K562 (cell line): ENCODE results near the gene FMNL1. TPM values are rescaled to one million over a fixed set of nuclear protein-coding genes. Genes with fewer than 3 reads are reported as not detected.
A peak's percentile ranks its signal among the peaks of the same experiment; 100 is the strongest.

ENCODE experiments used
- ATAC-seq: fragments of 200-7000 bp; cut with Tn5 transposase; 3 replicates; pipeline ENCODE4 v1.9.1; 2020; ENCODE audit warnings: moderate library complexity
- BruUV-seq: library from RNA; stranded (reverse); fragments of 400-500 nt; replicated peaks from 2 replicates; lab custom pipeline; 2021; lab: Mats Ljungman, UMichigan
- CTCF ChIA-PET: fragments of 300-600 bp; formaldehyde crosslinking; extraction: SDS; loops from one replicate; lab custom pipeline; 2021; ENCODE audit warnings: low intra/inter-chr PET ratio; lab: Yijun Ruan, JAX
- POLR2A ChIA-PET: fragments of 300-600, 350-650 bp; sonication (Branson Sonifier 250); formaldehyde crosslinking; extraction: SDS; loops from one replicate; lab custom pipeline; 2021; ENCODE audit warnings: antibody characterized with exemption, inconsistent platforms; lab: Yijun Ruan, JAX
- DNase-seq, 4 experiments: peaks; one replicate each; pipeline versions ENCODE4 v3.0.0 to v3.0.0-alpha.2; 2011 to 2018; ENCODE audit warnings: low spot score in 3 of 4, mixed read lengths in 3 of 4; ENCODE audit errors: extremely low read depth in 1 of 4
- FAIRE-seq: peaks from 2 replicates; lab custom pipeline; 2011; peaks lifted over from hg19 to GRCh38; lab: Jason Lieb, UNC
- H2AFZ ChIP-seq: 2 replicates; pipeline ENCODE4 v1.6.0; 2011; ENCODE audit warnings: low read depth, low read length, control low read depth, inconsistent platforms
- H3K27ac ChIP-seq: fragments of 200-600 bp; 3 replicates; pipeline ENCODE4 v1.8.0; 2011; ENCODE audit warnings: low read depth, mild to moderate bottlenecking, control low read depth, inconsistent platforms, low read length, moderate library complexity, mixed read lengths; ENCODE audit errors: extremely low read depth
- H3K27me3 ChIP-seq, 2 experiments: fragments of 300-600 bp in 1 of 2; 2 replicates in 1 of 2; 3 replicates in 1 of 2; pipeline versions ENCODE4 v1.6.0 to v1.8.0; 2011; ENCODE audit warnings: inconsistent platforms in 2 of 2, low read length in 2 of 2, mild to moderate bottlenecking in 1 of 2, mixed read lengths in 1 of 2, moderate library complexity in 1 of 2; ENCODE audit not compliant: control insufficient read depth in 2 of 2, insufficient read depth in 2 of 2
- H3K36me3 ChIP-seq: fragments of 300-600 bp; 3 replicates; pipeline ENCODE4 v1.8.0; 2011; ENCODE audit warnings: mild to moderate bottlenecking, low read length, inconsistent platforms; ENCODE audit not compliant: control insufficient read depth, insufficient read depth
- H3K4me1 ChIP-seq, 2 experiments: fragments of 200-600 bp in 1 of 2; replicated peaks in 1 of 2; 2 replicates in 1 of 2; 3 replicates in 1 of 2; pipeline versions ENCODE4 v1.5.1 to v1.8.0; 2011; ENCODE audit warnings: inconsistent platforms in 2 of 2, low read length in 2 of 2, mild to moderate bottlenecking in 1 of 2, mixed read lengths in 1 of 2, moderate library complexity in 1 of 2; ENCODE audit not compliant: control insufficient read depth in 2 of 2, insufficient read depth in 2 of 2
- H3K4me2 ChIP-seq: 2 replicates; pipeline ENCODE4 v1.6.1; 2011; ENCODE audit warnings: low read length, control low read depth, inconsistent platforms, mixed read lengths; ENCODE audit not compliant: insufficient read depth
- H3K4me3 ChIP-seq: fragments of 200-600 bp; sonication (generic), shearing (Covaris generic); 2 replicates; pipeline ENCODE4 v1.5.1; 2016; ENCODE audit warnings: control low read depth, inconsistent platforms
- H3K79me2 ChIP-seq: fragments of 200-600 bp; 3 replicates; pipeline ENCODE4 v1.8.0; 2011; ENCODE audit warnings: low read length, inconsistent platforms; ENCODE audit not compliant: control insufficient read depth, insufficient read depth
- H3K9ac ChIP-seq, 2 experiments: 2 replicates each; pipeline versions ENCODE4 v1.6.0 to v1.6.1; 2011; ENCODE audit warnings: low read depth in 2 of 2, low read length in 2 of 2, control low read depth in 1 of 2, inconsistent platforms in 1 of 2, mild to moderate bottlenecking in 1 of 2, mixed read lengths in 1 of 2; ENCODE audit not compliant: insufficient read depth in 1 of 2
- H3K9me1 ChIP-seq: one replicate; pipeline ENCODE4 v1.6.0; 2011; ENCODE audit warnings: inconsistent platforms, mild to moderate bottlenecking, low read length, moderate library complexity; ENCODE audit not compliant: control insufficient read depth, insufficient read depth
- H3K9me3 ChIP-seq: replicated peaks from 2 replicates; pipeline ENCODE4 v1.5.1; 2011; ENCODE audit warnings: low read depth, low read length, inconsistent platforms; ENCODE audit not compliant: control insufficient read depth, insufficient read depth
- H4K20me1 ChIP-seq: replicated peaks from 2 replicates; pipeline ENCODE4 v1.6.1; 2011; ENCODE audit warnings: low read length, inconsistent platforms, mixed read lengths; ENCODE audit not compliant: control insufficient read depth, insufficient read depth
- CAMTA2 ChIP-seq: fragments of 250-450 bp; sonication (Bioruptor Pico); conservative IDR thresholded peaks from 2 replicates; pipeline ENCODE4 v1.5.1; 2022
- CEBPG ChIP-seq, 3 experiments: fragments of 200-800 bp in 1 of 3; sonication (Bioruptor generic) in 1 of 3; sonication (generic) in 1 of 3; formaldehyde crosslinking in 1 of 3; IDR thresholded peaks in 2 of 3; conservative IDR thresholded peaks in 1 of 3; 2 replicates each; pipeline versions ENCODE4 v1.6.1 to v1.8.0; 2016 to 2022; ENCODE audit warnings: missing compliant biosample characterization in 2 of 3, missing genetic modification characterization in 2 of 3, mild to moderate bottlenecking in 1 of 3, missing genetic modification reagents in 1 of 3
- CREBBP ChIP-seq: IDR thresholded peaks from one replicate; pipeline ENCODE4 v1.6.1; 2012; ENCODE audit warnings: low read depth, mild to moderate bottlenecking, control low read depth, inconsistent platforms, low read length
- EWSR1 ChIP-seq: fragments of 450-650 bp; IDR thresholded peaks from 2 replicates; pipeline ENCODE4 v1.6.1; 2018; ENCODE audit warnings: borderline replicate concordance, mild to moderate bottlenecking, low read depth, moderate library complexity; ENCODE audit not compliant: partially characterized antibody
- LEF1 ChIP-seq: fragments of 450-650 bp; IDR thresholded peaks from 2 replicates; pipeline ENCODE4 v1.6.1; 2016; ENCODE audit warnings: mild to moderate bottlenecking
- RBFOX2 ChIP-seq: fragments of 200-400 bp; formaldehyde crosslinking; IDR thresholded peaks from 2 replicates; pipeline ENCODE4 v1.6.1; 2017; ENCODE audit warnings: low read depth, mild to moderate bottlenecking, low read length, moderate library complexity
- ZBTB12 ChIP-seq: fragments of 250-450 bp; sonication (Bioruptor Pico); IDR thresholded peaks from 2 replicates; pipeline ENCODE4 v1.4.0; 2020
- ZBTB7A ChIP-seq: IDR thresholded peaks from 2 replicates; pipeline ENCODE4 v1.6.1; 2011; ENCODE audit warnings: low read depth, mild to moderate bottlenecking, low read length, moderate library complexity, borderline replicate concordance; ENCODE audit not compliant: control insufficient read depth
- ZNF124 ChIP-seq: sonication (generic); formaldehyde crosslinking; IDR thresholded peaks from 2 replicates; pipeline ENCODE4 v1.8.1; 2022; ENCODE audit warnings: missing genetic modification reagents
- ZNF217 ChIP-seq: sonication (generic); formaldehyde crosslinking; IDR thresholded peaks from 2 replicates; pipeline ENCODE4 v1.8.0; 2022; ENCODE audit warnings: mild to moderate bottlenecking, missing genetic modification reagents
- WGBS: fragments of 100-300 bp; shearing (Covaris generic); methylation state at CpG from one replicate; pipeline ENCODE4 v1.1.6; 2016; ENCODE audit warnings: low coverage, mixed read lengths; ENCODE audit not compliant: insufficient coverage; ENCODE audit errors: missing lambda C conversion rate; 5-methylcytosine and 5-hydroxymethylcytosine counted together
- in situ Hi-C: fragments of 300-500 bp; cut with MboI; formaldehyde crosslinking; loops from 4 replicates; pipeline ENCODE4 v1.15.0; 2018; ENCODE audit warnings: inconsistent platforms, mixed read lengths
- intact Hi-C: fragments of 100-400 bp; cut with micrococcal nuclease; formaldehyde crosslinking; loops from 2 replicates; pipeline ENCODE4 v1.14.2; 2022
- polyA plus RNA-seq, 8 experiments: library from polyadenylated mRNA; depleted of rRNA in 4 of 8; stranded (reverse) in 5 of 8; unstranded in 3 of 8; fragments of >200 nt; fragmentation: Nextera tagmentation in 2 of 8; fragmentation: Illumina TruSeq in 1 of 8; extraction: Ambion mirVana in 2 of 8; extraction: Trizol in 1 of 8; gene quantifications; 2 replicates each; pipeline versions ENCODE4 v1.2.1 to v1.2.3, GENCODE V29; 2011 to 2014; ENCODE audit warnings: inconsistent platforms in 1 of 8, missing spikeins in 1 of 8
- total RNA-seq, 7 experiments: library from RNA; depleted of rRNA in 6 of 7; stranded (reverse); fragments of >200 nt in 6 of 7; fragmentation: Illumina TruSeq in 2 of 7; extraction: Trizol in 2 of 7; gene quantifications; 2 replicates each; pipeline versions ENCODE4 v1.2.1 to v1.2.3, GENCODE V29; 2011 to 2021; ENCODE audit warnings: low replicate concordance in 1 of 7
- TF ChIP-seq, protein P1 (sequence below): fragments of 450-650 bp; IDR thresholded peaks from 2 replicates; pipeline ENCODE4 v1.6.1; 2016; ENCODE audit warnings: low read depth

FMNL1 gene
- total and polyA plus RNA-seq, 9 of the 15 experiments (the other 6 are each of a cell fraction or from before 2014, with no cell fraction given), result 0.70 to 36.6 (median 7.7) TPM

- Histone ChIP-seq H2AFZ (peak overlapping the region; percentile 70; the same call in 1 of the 2 replicates), H3K4me2 (peak overlapping the region; percentile 68), H3K4me1 (peaks cover 71 to 84% of the 10 kb centered on the region in 2 experiments), H3K27me3 (no peaks in the 10 kb centered on the region), H3K36me3 (no peaks in the 10 kb centered on the region), H4K20me1 (no peaks in the 10 kb centered on the region), H3K27ac (peak overlapping the region; percentile 90; the same call in 2 of the 3 replicates), H3K79me2 (peaks cover 64% of the 10 kb centered on the region), H3K4me3 (no peak overlapping the region), H3K9me1 (no peaks in the 10 kb centered on the region), H3K9ac (peak overlapping the region; percentile 57 to 87), H3K9me3 (no peaks in the 10 kb centered on the region)
- ATAC-seq, result no peak
- intact Hi-C loops (no loop called here), in situ Hi-C loops (no loop called here)
- no peak for DNase-seq
- CTCF ChIA-PET, result interaction anchor here (0.6 kb wide), 1 partner anchor 156 kb away, joined by 4 read pairs; no protein-coding TSS in a partner anchor
- FAIRE-seq, result no peak
- POLR2A ChIA-PET, result interaction anchor here (0.6 to 9.0 kb wide), 4 partner anchors 9 to 85 kb away, joined by 3 to 92 read pairs (median 4); partner anchors contain the start of gene HEXIM1
- 45% methylated on average over 17 of the region's 17 CpGs for whole genome bisulfite sequencing
- no TSS peak for BruUV-seq
- TF ChIP-seq EWSR1, result no peak
- TF ChIP-seq CEBPG (CRISPR knock-in tag; IDR thresholded peaks at IDR 0.05), result no peak
- TF ChIP-seq CEBPG (tag; conservative IDR thresholded peaks at IDR 0.05 in 1 of 2, IDR thresholded peaks at IDR 0.05 in 1 of 2), result no peak
- TF ChIP-seq ZNF217 (CRISPR knock-in tag), result no peak
- no peak for TF ChIP-seq ZNF124 (CRISPR knock-in tag)
- no peak for TF ChIP-seq CREBBP
- no peak for TF ChIP-seq CAMTA2 (CRISPR knock-in tag)
- peak; percentile 37; the same call in 1 of the 2 replicates for TF ChIP-seq RBFOX2
- no peak for TF ChIP-seq ZBTB12
- 0 out of 2 replicates have a peak, but pooled peaks have one; percentile 13 for TF ChIP-seq ZBTB7A
- TF ChIP-seq, protein P1, sequence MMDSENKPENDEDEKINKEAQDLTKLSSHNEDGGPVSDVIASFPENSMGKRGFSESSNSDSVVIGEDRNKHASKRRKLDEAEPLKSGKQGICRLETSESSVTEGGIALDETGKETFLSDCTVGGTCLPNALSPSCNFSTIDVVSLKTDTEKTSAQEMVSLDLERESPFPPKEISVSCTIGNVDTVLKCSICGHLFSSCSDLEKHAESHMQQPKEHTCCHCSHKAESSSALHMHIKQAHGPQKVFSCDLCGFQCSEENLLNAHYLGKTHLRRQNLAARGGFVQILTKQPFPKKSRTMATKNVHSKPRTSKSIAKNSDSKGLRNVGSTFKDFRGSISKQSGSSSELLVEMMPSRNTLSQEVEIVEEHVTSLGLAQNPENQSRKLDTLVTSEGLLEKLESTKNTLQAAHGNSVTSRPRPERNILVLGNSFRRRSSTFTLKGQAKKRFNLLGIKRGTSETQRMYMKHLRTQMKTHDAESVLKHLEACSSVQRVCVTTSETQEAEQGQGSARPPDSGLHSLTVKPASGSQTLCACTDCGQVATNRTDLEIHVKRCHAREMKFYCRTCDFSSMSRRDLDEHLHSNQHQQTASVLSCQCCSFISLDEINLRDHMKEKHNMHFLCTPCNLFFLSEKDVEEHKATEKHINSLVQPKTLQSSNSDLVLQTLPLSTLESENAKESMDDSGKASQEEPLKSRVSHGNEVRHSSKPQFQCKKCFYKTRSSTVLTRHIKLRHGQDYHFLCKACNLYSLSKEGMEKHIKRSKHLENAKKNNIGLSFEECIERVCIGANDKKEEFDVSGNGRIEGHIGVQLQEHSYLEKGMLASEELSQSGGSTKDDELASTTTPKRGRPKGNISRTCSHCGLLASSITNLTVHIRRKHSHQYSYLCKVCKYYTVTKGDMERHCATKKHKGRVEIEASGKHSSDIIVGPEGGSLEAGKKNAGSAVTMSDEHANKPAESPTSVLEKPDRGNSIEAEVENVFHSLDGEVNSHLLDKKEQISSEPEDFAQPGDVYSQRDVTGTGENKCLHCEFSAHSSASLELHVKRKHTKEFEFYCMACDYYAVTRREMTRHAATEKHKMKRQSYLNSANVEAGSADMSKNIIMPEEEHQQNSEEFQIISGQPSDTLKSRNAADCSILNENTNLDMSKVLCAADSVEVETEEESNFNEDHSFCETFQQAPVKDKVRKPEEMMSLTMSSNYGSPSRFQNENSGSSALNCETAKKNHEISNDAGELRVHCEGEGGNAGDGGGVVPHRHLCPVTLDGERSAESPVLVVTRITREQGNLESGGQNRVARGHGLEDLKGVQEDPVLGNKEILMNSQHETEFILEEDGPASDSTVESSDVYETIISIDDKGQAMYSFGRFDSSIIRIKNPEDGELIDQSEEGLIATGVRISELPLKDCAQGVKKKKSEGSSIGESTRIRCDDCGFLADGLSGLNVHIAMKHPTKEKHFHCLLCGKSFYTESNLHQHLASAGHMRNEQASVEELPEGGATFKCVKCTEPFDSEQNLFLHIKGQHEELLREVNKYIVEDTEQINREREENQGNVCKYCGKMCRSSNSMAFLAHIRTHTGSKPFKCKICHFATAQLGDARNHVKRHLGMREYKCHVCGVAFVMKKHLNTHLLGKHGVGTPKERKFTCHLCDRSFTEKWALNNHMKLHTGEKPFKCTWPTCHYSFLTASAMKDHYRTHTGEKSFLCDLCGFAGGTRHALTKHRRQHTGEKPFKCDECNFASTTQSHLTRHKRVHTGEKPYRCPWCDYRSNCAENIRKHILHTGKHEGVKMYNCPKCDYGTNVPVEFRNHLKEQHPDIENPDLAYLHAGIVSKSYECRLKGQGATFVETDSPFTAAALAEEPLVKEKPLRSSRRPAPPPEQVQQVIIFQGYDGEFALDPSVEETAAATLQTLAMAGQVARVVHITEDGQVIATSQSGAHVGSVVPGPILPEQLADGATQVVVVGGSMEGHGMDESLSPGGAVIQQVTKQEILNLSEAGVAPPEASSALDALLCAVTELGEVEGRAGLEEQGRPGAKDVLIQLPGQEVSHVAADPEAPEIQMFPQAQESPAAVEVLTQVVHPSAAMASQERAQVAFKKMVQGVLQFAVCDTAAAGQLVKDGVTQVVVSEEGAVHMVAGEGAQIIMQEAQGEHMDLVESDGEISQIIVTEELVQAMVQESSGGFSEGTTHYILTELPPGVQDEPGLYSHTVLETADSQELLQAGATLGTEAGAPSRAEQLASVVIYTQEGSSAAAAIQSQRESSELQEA, result no peak
- TF ChIP-seq LEF1, result no peak
Observed at GRCh38 chr17:45227926-45228762, 6.5 kb downstream of the FMNL1 start.
